GM21576 (cell line): ENCODE measurements around the gene SLC45A1.
"Not testable (repeated sequence)": the region's sequence is repeated elsewhere in the genome, so short reads cannot be mapped to it uniquely, and the experiment has no call there.

Experiments used
- ATAC-seq: cut with Tn5 transposase; IDR thresholded peaks from one replicate; pipeline ENCODE4 v1.9.1; 2021; ENCODE audit warnings: mild to moderate bottlenecking, moderate library complexity; ENCODE audit not compliant: unreplicated experiment

Gene SLC45A1

GRCh38 chr1:8365661-8366362 is 47.9 kb downstream of the SLC45A1 start:
- no peak for ATAC-seq

- no peak for ATAC-seq
Measured at GRCh38 chr1:8367571-8368194, 49.8 kb downstream of the SLC45A1 start.

DNA sequence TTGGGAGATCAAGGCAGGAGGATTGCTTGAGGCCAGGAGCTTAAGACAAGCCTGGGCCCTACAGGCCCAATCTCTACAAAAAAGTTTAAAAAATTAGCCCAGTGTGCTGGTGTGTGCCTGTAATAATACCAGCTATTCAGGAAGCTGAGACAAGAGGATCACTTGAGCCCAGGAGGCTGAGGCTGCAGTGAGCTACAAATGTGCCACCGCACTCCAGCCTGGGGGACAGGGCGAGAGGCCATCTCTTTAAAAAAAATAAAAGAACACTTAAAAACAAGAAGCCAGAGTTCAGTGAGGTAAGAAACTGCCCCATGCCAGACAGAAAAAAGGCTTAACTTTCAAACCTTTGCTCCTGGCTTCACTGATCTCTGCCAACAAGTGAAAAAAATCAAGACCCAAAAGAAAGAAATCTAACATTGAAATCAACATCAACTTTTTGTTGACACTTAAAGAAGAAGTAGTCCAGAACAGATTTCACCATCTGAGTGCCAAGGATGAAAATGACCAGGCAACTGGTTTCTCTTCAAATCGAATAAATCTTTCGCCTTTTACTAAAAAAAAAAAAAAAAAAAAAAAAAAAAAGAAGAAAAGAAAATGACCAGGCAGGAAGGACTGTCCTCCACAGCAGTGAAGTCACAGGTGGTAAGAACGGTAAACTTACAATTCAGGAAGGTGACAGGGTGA is 51.2 kb downstream of the SLC45A1 start:
- ATAC-seq, result no peak

- ATAC-seq, result no peak
Measured at GRCh38 chr1:8370046-8370881, 52.4 kb downstream of the SLC45A1 start.

GRCh38 chr1:8370905-8371315 is 53.0 kb downstream of the SLC45A1 start:
- ATAC-seq, result no peak

DNA sequence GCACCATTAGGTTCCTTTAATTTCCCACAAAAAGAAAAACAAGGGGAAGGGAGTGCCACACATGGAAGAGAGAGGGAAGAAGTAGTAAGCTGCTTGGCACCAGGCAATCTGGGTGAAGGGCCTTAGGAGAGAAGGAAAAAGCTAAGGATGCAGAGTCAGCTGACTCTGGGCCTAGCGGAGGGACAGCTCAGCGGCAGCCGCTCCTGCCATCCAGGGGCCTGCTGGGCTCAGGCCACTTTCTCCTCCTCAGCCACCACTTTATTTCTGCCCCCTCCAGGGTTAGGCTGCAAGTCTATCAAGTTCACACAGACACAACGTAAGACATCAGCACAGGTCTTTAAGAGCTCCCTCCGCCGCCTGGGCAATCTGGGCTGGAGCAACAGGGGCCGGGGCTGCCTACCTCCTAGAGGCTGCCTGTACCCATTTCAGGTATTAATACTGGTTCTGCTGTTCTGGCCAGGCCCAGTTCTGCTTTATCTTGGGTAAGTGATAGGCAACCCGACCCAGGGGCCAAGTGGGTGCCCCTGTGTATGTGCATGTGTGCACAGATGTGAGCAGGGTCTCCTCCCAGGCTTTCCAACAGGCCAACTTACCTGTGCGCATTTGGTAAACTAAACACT is 53.6 kb downstream of the SLC45A1 start:
- ATAC-seq, result no peak

GRCh38 chr1:8373125-8373524 is 55.2 kb downstream of the SLC45A1 start:
- ATAC-seq, result no peak

GRCh38 chr1:8373581-8374241 is 55.8 kb downstream of the SLC45A1 start:
- ATAC-seq, result no peak

GRCh38 chr1:8374356-8374755 is 56.4 kb downstream of the SLC45A1 start:
- ATAC-seq, result no peak

GRCh38 chr1:8374812-8375211 is 56.9 kb downstream of the SLC45A1 start:
- no peak for ATAC-seq

DNA sequence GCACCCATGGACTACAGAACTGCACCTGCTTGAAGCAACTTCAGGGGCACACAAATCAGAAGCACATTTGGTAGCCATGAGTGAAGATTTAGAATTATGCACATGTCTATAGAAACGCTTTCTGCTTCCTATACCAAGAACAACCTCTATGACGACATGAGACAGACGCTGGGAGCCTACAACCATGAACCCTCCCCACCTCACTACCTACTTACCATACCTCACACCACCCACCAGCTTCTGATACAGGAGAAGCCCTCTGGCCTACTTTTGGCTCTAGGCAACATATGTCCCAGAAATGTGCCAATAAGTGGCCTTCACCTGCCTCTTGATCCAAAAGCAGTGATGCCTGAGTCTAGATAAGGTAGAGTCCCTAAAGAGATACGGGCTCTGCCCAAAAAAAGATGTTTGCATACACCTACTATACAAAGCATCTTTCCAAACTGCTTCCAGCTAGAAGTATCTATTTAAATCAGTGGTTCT is 58.5 kb downstream of the SLC45A1 start:
- ATAC-seq, result no peak

- no peak for ATAC-seq
Measured at GRCh38 chr1:8377271-8377981, 59.5 kb downstream of the SLC45A1 start.

- no peak for ATAC-seq
Measured at GRCh38 chr1:8378178-8378577, 60.3 kb downstream of the SLC45A1 start.

DNA sequence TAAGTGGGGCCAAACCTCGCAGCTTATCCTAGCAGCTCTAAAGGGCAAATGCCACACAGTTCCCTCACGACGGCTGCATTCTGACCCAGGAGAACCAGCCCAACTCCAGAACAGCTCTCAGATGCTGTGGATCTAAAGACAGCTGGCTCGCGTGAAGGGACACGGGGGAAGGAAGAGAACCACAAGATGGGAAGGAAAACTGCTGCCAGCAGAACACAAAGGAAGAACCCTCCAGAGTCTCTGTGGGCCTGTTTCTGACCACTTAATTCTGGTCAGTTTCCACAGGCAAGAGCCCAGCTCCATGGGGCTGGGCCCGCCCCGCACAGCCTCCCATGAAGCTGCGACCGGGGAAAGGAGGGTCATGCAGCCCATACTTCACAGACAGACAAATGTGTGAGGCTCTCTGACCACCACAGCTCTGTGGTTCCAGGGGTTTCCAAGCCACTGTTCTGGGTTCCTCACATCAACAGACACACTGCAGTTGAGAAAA is 61.1 kb downstream of the SLC45A1 start:
- no peak for ATAC-seq

DNA sequence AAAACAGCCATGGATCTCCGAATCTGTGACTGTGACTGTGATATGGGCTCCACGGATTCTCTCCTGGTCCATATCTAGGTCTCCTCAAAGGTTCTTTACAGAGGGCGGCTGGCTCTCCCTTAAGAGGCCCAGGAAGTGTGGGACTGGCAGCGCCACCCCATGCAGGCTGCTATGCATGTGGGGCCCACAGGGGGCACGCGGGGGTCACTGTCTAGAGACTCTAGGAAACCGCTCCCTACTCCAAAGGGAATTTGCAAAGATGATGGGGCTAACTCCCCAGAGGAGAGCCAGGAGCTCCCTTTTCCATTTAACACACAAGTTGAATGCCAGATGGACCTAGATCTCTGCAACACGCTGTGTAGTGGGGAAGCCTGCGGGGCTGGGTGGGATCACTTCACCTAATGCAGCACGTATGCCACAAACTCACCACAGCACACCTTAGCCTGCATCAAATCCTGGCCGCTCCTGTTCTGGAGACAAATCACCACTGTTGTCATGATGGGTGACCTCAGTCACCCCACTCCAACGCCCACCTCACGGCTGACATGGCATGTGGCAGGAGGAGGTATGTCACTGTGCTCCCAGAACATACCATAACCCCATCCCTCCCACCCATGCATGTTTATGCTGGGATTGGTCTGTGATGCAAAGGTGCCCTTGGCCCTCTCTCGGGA is 61.7 kb downstream of the SLC45A1 start:
- no peak for ATAC-seq

DNA sequence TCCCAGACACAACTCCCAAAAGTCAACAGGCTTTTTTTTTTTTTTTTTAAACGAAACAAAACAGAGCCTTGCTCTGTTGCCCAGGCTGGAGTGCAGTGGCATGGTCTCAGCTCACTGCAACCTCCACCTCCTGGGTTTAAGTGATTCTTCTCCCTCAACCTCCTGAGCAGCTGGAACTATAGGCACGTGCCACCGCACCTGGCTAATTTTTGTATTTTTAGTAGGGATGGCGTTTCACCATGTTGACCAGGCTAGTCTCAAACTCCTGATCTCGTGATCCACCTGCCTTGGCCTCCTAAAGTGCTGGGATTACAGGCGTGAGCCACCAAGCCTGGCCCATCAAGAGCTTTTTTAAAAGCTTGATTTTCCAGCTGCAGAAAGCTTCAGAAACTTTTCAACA is 62.4 kb downstream of the SLC45A1 start:
- ATAC-seq, result not testable (repeated sequence)

DNA sequence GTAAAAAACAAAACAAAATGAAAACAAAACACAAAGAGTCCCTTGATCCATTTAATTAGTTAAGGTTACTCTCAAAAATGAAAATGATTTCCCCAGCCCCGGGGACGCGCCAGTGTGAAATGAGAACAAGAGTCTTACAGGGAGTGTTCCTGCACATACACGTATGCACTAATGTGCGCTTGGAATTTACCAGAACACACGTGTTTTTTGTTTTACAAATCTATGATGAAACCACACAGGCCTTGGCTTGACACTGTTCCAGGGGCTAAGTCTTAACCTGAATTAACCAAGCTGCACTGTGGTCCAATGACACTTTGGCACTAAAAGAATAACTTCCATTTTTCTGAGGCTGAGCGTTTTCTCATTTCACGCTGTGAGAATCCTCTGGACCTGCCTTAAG is 63.7 kb downstream of the SLC45A1 start:
- no peak for ATAC-seq

DNA sequence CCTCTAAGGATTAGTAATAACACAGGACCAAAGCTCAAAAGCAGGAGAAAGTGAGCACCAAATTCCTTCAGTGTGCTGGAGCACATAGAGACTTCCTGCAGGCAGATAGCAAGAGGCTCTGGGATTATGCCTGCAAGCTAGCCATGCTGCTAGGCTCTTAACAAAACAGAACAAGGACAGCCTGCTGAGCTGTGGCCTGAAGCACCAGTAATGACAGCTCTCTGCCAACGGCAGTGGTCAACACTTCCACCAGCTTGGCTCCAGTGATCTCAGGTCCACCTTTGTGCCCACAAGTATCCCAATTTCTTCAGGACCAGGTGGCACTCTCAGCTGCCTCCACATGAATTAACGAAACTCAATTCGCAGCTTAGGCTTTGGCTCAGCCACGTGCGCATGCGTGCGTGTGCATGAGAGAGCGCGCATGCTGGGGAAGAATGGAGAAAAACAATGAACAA is 64.2 kb downstream of the SLC45A1 start:
- ATAC-seq, result no peak
